ENCODE data around the gene RPRM.
"Not testable (repeated sequence)": the region's sequence is repeated elsewhere in the genome, so short reads cannot be mapped to it uniquely, and the experiment has no call there.

The RPRM gene

DNA sequence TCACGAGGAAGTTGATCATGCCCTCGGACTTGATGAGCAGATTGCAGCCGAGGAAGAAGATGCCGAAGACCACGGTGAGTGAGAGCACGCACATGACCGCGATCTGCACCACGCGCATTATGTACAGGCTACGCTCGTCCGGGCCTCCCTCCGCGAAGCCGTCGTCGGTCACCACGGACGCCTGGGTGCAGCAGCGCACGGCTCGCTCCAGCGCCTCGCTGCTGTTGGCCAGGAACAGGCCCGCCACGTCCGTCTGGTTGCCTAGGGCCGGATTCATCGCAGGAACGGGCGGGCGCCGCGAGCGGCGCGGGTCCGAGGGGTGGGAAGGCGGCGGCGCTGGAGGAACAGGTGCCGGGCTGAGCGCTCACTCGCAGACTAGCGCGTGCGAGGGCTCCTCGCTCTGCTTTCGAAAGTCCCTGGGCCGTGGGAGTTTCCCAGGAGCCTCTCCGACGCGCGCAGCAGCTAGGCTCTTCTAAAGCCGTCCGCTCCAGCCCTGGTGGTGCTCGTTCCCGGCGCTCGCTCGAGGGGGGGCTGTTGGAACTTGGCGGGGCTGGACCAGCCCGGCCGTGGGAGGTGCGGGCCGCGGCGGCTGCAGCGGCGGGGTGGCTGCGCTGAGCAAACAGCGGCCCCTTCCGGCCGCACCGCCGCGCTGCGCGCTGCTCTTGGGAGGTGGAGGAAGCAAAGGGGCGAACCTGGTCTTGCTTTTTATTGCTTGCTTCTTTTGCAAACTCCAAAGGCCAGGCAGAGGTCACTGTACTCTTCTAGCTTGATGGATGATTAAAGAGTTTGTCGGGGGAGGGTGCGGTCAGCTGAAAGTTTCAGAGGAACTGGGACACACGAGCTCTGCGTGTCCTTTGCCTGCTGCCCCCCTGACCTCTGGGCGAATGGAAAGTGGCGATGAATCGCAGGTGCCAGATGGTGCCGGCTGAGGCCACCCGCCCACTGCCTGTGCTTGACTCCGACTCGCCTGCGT is at the start of gene RPRM:
RPRM (minus strand) TSS at position 474 of the 973 bp plus-strand sequence; CDS start at position 277, 197 bp downstream.
- DNase-seq (ENCODE audit: low read depth in 2 of 2), result peak in 1 of 2 experiments; percentile 4

DNA sequence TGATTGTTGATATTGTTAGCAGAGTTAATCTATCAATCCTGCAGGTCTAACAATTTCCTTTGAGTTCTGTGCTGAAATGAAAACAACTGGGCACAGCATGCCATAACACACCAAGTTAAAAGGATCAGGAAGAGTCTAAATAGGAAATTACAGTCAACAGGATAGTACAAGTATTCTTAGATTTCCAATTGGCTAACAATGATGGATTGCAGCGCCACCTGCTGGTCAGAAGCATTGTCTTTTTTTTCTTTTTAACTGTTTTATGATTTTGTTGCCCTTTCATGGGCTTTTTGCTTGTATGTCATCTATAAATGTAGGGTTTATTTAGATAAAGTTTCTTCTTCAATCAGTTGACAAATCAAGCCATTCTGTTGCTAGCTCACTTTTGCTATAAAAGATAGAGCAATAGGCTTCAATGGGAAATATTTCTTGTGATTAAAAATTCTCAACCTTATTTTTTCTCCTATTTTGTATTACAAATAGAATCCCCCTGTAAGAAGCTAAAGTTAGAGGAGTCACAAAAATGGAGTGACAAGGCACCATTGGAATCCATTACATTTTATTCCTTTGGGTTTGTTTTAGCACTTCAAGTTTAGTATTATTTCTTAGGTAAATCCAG is 40.8 kb upstream of the RPRM start:
- peak; percentile 1 to 9 for DNase-seq (ENCODE audit: low read depth in 2 of 2)

DNA sequence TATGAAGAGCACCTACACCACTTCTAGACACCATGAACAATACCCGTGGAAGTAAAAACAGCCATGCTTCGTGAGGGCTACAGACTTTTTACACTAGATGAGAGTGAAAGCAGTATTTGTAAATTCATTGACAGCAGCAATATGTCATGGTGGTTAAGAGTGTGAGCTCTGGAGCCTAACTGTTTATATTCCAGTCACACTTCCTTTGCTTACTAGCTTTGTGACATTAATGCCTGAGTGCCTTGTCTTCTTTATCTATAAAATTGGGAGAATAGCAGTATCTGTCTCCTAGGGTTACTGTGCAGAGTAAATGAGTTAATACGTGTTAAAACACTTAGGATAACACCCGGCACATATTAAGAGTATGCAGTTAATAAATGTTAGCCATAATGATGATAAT is 33.8 kb upstream of the RPRM start:
- no peak for DNase-seq (ENCODE audit: low read depth in 2 of 2)

DNA sequence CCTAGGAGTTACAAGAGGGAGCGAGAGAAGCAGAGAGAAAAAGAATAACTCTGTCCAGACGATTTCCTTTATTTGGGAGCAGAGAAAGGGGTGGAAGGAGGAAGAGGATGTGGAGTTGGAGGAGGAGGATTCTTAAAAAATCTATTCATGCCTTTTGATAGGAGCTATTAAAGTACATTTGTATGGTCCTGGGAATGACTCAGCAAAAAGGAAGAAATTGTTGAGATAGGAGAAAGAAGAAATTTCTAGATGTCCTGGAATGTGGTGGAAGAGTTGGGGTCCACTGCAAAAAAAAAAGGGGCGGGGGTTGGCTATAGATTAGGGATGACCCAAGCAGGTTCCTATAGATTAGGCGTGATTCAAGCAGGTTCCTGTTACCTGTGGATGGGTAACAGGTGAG is 32.4 kb upstream of the RPRM start:
- DNase-seq (ENCODE audit: low read depth in 2 of 2), result no peak

- no peak for DNase-seq (ENCODE audit: low read depth in 2 of 2)
Measured at GRCh38 chr2:153509133-153509532, 30.6 kb upstream of the RPRM start.

DNA sequence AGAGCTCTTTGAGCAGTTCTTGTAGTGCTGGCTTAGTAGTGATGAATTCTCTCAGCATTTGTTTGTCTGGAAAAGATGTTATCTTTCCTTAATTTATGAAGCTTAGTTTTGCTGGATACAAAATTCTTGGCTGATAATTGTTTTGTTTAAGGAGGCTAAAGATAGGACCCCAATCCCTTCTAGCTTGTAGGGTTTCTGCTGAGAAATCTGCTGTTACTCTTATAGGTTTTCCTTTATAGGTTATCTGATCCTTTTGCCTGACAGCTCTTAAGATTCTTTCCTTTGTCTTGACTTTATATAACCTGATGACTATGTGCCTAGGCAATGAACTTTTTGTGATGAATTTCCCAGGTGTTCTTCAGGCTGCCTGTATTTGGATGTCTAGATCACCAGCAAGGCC is 27.9 kb upstream of the RPRM start:
- not testable (repeated sequence) for DNase-seq (ENCODE audit: low read depth in 2 of 2)

DNA sequence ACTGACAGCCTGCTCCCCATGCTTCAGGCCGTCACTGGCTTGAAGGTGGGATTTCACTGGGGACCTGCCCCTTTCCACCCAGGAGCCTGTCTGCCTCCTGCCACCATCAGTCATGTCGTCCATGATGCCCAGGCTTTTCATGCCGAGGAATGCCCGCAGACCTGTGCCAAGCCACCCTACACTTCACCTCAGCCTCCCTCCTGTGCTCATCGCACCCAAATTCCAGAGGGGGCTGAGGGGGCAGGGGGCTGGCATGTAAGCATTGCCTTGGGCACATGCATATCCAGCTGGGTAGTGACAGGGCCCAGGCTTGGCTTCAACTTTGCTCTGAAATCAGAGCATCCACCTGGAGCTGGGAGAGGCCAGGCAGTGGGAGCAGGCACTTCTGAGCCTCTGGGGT is 20.9 kb upstream of the RPRM start:
- DNase-seq (ENCODE audit: low read depth in 2 of 2), result no peak

DNA sequence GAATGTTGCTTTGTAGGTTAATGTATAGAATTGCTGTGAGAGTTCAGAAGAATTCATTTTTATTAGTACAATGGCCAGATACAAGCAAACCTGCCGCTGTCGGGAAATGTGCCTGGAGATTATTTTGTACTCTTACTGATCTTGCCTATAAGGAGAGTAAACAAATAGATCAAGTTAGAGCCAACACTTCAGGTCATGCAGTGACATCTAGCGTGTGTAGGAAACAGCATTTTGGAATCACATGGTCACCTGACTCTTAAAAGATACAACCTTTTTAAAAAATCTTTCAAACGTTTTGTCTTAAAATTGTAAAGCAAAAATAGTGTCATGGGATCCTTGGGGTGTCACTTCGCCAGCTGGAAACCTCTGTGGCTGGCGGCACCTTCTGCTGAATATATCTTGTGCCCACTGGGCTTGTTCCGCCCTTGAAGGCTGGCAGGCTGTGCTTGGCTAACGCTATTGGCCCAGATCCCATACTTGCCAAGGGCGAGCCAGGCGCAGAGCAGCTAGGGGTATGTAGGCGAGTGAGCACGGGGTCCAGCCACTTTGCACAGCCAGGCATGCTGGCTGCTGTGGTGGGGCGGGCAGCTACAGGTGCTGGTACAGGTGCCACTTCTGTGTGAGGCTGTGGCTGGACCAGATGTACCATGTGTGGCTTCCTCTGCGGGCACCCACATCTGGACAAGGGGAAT is 19.5 kb upstream of the RPRM start:
- DNase-seq (ENCODE audit: low read depth in 2 of 2), result no peak

- no peak for DNase-seq (ENCODE audit: low read depth in 2 of 2)
Measured at GRCh38 chr2:153495725-153496124, 17.2 kb upstream of the RPRM start.

DNA sequence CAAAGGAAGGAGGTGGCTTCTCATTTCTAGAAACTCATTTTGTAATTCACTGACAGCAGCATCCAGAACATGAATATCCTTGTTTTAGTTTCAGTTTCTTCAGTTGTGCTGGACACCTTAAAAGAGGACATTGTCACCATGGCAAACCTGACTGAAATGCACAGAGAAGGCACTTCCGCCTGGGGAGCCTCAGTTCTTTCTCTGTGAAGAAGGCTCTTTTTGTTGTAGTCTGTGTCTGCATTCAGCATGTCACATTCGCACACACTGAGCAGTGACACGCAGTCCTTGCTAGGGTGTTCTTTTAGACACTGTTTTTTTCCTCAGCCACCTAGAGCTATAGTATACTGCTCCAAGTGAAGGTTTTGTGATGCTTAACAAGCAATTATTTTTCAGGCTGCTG is 9.5 kb upstream of the RPRM start:
- no peak for DNase-seq (ENCODE audit: low read depth in 2 of 2)

GRCh38 chr2:153487448-153487847 is 8.9 kb upstream of the RPRM start:
- no peak for DNase-seq (ENCODE audit: low read depth in 2 of 2)

DNA sequence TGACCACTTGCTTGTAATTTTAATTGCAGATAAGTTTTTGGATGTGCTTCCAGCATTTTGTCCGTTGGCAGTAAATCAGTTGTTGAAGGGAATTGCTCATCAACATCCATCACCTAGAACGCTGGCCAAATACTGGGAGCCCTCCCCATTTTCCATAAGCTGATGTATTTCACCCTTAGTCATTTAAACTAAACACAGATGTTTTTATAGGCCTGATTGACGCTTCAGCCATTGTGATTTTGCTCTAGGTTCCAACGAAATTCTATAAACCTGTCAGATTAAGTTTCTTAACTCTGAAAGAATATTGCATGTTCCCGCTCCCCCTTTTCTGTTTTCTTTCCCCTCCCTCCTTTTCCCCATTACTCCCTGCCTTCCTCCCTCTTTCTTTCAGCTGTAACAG is 1.0 kb upstream of the RPRM start:
- DNase-seq (ENCODE audit: low read depth in 2 of 2), result no peak

DNA sequence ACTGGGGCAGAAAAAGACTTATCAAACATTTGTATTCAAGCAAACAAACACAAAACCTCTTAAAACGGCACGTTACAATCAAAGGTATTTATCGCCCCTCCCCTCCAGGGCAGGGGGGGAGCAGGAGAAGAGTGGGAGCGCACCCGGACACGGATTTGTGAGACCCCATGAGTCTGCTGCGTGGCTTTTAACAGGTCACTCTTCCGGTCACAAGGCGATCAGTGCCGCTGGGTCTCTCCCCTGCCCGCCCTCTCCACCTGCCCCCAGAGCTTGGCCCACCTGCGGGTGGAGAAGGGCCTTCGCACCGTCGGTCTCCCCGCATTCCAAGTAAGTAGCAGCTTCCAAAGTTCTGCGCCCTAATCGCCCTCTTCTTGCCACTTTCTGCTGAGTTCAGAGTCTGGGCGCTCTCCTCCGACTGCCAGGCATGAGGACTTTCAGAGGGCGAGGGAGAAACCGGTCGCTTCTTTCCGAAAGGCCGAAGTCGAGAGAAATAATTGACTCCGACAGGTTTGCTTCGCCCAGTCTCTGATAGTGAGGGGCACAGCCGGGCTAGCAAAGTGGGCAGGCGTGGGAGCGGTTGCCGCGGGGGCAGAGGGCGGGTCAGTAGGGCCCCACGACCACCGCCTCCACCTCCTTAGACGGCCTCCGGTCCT is 800 bp downstream of the RPRM start:
- no peak for DNase-seq (ENCODE audit: low read depth in 2 of 2)

DNA sequence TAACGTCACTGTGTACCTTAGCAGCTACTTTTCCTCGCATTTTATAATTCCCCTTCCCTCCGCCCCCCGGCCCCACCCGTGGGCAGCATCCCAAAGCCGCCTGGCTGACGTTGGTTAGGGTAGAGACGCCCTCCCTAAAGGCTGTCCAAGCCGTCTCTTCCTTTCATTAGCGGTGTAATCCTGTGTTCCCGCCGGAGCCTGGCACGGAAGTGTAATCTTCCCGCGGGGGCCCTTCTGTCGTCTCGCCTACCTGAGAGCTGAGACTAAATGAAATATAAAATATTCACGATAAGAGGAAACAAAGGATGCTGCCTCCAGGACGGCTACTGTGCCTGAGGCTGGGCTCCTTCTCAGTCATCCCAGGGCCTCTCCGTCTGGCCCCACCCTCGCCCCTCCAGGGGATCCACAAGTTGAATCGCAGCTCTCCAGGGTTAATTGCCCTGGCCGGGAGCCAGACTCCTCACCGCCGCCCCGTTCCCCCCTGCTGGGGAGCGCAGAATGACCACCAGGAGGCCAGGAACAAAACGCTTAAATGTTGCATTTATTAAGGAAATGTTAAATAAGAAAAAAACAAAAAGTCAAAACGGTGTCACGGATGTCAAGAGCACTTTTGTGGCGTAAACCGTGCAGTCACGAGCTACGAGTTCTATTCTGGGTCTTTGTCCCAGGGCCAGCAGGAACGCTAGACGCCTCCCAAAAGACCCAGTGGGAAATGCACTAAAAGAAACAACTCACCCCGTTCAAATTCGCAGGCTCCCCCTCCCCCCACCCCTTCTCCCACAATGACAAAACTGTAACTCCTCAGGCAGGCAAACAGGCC is 1.5 kb downstream of the RPRM start:
- DNase-seq (ENCODE audit: low read depth in 2 of 2), result no peak

DNA sequence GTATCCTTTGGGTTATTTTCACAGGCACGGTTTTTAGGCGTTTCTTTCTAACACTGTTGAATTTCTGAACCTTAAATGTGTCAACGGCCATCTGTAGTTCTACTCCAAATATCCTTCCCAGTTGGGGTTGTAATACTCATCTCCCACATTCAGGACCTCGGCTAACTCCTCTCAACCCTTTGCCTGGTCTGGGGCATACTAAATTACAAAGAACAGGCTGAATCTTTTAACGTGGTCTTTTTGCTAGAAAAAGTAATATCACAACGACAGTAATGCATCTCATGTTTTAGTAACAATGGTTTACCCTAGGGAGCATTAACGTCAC is 2.1 kb downstream of the RPRM start:
- no peak for DNase-seq (ENCODE audit: low read depth in 2 of 2)

- DNase-seq (ENCODE audit: low read depth in 2 of 2), result no peak
Measured at GRCh38 chr2:153474876-153475435, 3.6 kb downstream of the RPRM start.

DNA sequence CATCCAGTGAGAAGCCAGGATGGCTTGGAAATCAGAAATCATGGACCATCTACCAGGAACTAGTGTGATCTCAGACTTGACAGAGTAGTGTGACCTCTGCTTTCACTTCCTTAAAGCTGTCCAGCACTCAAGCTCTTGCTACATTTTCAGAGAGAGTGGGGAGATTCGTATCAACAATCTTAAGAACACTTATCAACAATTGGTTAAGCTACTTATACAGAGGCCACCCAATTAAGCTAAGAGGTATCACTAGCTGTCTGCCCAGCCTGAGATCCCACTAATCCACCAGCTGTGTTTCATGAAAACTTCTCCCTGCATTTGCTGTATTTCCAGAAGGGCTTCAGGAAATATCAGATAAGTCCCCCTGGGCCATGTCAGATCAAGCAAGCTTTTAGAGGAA is 4.2 kb downstream of the RPRM start:
- DNase-seq (ENCODE audit: low read depth in 2 of 2), result no peak

DNA sequence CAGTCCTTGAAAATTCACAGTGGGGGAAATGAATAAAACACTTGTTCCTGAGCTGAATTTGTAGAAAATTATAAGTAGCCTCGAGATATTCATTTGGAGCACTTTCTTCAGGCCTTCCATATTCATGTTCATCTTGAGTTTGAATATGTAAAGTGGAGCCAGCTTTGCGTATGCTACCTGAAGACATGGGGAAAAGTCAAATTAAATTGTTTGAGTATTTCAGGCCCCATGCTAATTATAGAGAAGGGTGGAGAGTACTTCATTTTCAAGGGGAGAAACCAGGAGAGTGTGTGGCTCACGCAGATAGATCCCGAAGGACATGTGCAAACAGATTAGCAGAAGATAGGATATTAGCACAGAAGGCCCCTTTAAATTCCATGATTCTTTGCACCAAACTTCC is 7.7 kb downstream of the RPRM start:
- no peak for DNase-seq (ENCODE audit: low read depth in 2 of 2)

- no peak for DNase-seq (ENCODE audit: low read depth in 2 of 2)
Measured at GRCh38 chr2:153464395-153464794, 14.2 kb downstream of the RPRM start.

DNA sequence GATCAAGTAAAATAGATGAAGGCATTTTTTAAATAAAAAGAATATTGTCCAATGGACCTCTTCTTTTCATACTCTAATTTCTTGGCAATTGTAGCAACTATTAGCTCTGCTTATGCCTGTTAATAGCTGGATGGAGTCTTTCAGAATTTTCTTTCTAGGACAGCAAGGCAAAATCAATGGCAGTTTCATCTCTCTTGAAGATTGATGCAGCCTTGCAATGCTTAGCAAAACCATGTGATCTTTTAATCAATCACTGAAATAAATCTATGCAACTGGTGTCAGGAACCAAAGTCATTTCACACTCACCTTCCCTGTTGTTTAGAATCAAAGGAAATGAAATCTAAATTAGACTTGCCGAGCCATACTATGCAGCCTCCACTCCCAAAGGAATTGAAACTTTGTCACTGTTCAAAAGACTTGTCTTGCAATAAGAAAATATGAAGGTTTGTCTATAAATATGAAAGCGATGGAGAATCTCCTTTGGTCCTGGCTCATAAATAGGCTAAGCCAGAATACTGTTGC is 16.2 kb downstream of the RPRM start:
- DNase-seq (ENCODE audit: low read depth in 2 of 2), result no peak

DNA sequence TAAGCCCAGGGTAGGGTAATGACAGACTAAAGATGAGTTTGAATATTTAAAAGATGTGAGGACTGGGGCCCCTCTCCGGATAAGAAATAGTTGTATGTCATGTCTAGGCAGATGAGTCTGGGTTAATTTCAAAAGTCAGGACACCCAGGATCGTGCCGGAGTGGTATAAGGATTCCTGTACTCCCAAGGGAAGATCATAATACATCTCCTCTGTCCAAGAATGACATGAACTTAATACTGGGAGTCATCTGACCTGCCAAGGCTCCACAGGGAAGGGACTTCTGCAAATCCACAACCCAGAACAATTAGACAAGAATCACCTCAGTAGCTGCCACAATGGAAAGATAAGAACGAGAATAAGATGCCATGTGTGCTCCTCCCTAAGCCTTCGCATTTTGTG is 17.1 kb downstream of the RPRM start:
- DNase-seq (ENCODE audit: low read depth in 2 of 2), result no peak
